NOMO-1 treated with dmso at 0.1 percent for 144 hours (cell line): ENCODE data around the gene SYT17.

Experiments used
- DNase-seq: peaks from one replicate; lab custom pipeline; 2025; ENCODE audit not compliant: unreplicated experiment; lab: John Stamatoyannopoulos, UW

Gene SYT17

DNA sequence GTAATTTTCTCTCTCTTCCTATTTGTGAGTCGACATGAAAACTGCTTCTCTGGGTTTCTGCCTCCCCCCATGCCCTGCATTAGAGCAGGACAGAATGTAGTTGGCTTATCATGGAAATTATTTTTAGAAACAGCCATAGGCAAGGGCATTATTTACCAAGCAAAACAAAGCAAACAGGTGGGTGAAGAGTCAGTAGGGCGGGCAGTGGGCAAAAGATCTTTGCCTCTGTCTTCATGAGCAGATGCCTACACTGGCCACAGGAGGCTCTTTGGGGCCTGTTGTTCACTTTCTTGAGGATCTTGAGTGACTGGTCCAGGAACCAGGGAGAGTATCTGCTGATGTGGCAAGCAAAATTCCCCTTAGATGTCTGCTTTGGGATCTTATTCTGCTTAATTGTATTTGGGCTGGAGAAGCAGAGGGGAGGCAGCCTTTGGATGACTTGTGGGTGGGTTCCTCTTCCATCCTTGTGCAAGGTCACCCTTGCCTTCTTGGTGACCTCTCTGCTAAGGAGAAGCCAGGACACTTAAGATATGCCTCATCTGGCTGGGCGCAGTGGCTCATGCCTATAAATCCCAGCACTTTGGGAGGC is 75.0 kb downstream of the SYT17 start:
- DNase-seq, result no peak

DNA sequence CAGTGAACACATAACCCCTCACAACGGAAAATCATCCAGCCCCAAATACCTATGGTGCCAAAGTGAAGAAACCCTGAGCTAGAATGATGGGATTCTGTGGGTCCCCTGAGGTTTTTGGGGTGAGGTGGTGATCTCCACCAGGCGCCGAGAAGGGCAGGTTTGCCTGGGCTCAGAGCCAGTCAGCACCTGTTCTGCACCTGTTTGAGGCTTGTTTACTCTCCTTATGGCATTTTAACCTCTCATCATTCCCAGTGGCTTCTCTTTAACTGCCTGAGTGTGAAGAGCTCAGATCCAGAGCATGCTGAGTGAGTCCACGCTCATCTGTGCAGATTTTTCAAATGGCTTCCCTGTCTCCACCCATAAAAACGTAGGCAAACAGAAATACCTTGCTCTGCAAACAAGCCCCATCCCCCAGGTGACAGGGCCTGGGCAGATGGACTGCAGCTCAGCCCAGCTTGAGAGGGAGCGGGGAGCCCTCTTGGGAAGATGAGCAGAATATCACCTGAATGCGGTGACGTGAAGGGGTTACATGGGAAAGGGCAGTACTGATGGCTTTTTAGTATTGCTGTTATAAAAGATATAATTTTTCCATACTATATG is 77.4 kb downstream of the SYT17 start:
- DNase-seq, result no peak

DNA sequence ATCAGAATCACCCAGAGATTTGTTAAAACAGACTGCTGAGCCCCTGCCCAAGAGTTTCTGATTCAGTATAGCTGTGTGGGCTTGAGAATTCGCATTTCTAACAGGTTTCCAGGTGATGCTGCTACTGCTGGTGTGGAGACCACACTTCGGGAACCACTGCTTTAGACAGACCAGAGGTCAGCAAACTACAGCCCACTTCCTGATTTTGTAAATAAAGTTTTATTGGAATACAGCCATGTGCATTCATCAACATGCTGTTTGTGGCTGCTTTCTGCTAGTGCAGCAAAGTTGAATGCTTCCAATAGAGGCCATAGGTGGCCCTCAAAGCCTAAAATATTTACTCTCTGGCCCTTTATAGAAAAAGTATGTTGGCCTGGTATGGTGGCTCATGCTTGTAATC is 84.9 kb downstream of the SYT17 start:
- no peak for DNase-seq

DNA sequence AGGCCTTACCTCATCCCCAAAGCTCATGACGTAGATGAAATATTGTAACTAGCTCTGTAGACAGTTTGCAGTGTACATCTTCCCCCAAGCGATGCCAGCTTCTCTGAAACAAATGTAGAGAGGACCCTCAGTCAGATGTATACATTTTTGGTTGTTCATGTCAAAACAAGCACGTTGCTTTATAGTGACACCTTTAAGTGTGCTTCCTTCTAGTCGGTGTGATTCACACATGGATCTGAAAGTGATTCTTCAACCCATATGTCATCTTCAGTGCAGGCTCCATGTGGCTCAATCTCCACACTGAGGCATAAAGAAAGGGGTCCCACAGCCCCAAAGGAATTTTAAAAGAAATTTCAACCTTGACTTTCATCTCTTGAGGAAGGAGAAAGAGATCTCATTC is 86.6 kb downstream of the SYT17 start:
- DNase-seq, result no peak

DNA sequence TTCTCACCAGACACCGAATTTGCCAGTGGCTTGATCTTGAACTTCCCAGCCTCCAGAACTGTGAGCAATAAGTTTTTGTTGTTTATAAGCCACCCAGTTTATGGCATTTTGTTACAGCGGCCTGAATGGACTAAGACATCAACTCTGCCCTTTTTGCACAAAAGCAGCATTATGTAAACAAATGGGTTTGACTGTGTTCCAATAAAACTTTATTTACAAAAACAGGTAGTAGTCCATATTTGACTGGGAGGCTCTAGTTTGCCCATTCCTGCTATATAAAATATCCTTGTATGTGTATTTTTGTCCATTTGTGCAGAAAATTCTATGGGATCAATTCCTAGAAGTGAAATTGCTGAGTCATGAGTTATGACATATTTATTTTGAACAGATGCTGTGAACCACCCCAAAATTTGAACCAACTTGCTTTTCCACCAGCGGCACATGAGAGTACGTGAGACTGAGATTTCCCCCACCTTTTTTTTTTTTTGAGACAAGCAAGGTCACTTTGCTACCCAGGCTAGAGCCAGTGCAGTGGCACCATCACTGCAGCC is 96.2 kb downstream of the SYT17 start:
- DNase-seq, result no peak

DNA sequence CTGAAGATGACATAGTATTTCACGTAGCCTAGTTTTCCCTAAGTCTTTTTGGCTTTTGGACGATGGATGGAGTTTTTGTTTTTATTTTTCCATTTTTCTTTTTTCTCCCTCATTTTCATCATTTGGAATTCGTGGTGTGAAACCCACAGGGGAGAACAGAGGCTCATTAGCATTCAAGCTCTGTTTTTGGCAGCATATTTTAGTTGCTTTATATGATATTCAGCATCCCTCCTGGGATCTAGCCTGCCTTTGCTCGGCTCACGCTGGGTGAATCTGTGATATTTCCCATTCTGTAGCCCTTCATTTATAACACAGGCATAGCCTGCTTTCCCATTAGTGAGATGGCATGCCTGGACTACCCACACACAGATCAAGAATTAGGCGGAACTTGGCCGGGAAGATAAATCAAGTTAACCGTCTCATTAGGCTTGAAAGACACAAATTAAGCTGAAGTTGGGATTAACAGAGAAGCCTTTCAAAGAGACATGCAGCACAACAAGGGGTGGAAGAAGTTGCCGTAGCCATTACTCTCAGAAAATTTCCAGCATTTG is 97.4 kb downstream of the SYT17 start:
- DNase-seq, result no peak

DNA sequence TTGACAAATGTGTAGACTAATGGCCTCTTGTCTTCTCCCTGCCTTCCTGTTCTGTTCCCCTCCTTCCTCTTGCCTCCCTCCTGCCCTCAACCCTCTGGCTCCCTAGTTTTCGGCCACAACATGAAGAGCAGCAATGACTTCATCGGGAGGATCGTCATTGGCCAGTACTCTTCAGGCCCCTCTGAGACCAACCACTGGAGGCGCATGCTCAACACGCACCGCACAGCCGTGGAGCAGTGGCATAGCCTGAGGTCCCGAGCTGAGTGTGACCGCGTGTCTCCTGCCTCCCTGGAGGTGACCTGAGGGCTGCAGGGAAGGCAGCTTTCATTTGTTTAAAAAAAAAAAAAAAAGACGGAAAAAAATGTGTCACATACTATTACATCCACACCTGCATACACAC is 98.7 kb downstream of the SYT17 start:
- no peak for DNase-seq

DNA sequence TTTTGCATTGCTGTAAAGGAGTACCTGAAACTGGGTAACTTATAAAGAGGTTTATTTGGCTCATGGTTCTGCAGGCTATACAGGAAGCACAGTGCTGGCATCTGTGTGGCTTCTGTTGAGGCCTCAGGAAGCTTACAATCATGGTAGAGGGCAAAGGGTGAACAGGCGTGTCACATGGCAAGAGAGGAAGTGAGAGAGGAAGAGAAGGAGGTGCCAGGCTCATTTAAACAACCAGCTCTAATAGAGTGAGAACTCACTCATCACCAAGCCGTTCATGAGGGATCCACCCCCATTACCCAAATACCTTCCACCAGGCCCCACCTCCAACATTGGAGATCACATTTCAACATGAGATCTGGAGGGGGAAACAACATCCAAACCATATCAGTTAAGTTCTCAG is 101.1 kb downstream of the SYT17 start:
- DNase-seq, result no peak

DNA sequence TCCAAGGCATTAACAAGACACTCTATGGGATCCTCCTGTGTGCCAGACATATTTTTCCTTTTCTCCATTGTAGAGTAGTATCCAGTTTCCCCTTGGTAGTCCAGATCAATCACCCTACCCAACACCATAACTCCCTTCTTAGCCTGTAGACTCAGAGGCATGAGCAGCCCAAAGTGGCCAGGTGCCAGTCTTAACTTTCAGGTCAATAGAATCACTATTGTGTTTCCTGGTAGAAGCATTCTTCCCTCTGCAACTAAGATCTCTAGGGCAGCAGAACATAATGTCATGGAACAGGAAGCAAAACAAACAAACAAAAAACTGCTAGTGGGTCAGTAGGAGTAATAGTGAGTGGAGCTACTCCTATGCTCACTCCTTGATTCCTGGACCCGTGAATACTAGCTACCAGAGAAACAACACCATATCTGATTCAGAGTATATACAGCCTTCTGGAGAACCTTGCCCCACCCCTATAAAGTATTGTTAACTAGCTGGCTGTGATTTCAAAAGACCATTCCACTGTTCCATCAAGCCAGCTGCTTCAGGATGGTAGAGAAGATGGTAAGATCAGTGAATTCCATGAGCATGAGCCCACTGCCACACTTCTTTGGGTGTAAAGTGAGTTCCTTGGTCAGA is 106.2 kb downstream of the SYT17 start:
- no peak for DNase-seq

DNA sequence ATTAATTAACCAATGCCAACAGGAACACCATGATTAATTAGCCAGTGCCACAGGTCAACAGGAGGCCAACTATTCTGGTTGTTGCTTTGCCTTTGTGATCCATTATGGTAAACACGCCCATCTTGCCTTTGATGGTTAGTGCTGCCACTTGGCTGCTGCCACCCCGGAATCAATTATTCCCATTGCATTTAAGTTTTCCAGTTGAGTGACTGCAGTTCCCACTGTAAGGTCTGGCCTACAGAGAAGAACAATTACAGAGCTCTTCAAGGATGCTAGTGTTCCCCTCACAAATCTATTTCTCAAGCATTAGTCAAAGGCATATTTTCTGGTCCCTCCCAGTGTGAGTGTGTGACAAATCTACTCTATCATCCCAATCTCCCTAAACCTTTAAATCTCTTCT is 110.4 kb downstream of the SYT17 start:
- no peak for DNase-seq

DNA sequence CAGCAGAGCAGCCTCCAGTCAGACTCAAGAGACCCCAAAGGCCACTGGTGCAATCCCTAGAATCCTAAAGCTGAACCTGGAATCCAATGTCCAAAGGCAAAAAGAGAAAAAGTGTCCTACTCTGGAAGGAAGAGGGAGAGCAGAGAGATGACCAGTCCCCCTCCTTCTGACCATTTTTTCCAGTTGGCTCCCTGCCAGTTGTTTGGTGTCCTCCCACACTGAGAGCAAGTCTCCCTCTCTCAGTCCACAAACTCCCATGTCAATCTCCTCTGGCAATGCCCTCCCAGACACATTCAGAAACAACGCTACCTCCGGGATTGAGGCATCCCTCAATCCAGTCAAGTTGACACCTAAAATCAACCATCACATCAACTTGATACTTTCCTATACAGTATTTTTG is 113.2 kb downstream of the SYT17 start:
- no peak for DNase-seq

DNA sequence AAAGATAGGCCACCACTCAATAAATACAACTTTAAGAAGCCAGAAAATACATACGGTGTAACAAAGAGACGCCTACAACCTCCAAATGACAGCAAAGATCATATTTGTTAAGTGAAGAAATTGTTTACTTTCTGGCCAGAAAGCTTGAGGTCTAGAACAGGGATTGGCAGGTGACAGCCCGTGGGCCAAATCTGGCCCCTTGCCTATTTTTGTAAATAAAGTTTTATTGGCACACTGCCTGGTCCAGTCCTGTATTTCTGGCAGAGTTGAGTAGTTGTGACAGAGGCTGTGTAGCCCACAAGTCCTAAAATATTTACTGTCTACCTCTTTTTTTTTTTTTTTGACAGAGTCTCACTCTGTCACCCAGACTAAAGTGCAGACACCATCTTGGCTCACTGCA is 114.1 kb downstream of the SYT17 start:
- no peak for DNase-seq

DNA sequence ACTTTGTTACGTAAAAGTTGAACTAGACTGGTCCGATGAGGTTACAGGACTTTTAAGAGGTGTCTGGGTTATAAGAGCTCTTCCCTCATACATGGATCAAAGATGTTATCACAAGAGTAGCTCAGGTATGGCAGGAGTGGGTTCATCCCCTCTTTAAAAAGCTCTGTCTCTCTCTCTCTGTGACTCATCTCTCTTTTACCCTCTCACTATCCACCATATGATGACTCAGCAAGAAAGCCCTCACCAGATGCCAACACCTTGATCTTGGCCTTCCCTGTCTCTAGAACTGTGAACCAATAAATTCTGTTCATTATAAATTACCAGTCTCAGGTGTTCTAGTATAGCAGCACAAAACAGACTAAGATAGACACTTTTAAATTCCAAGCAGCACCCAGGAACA is 115.6 kb downstream of the SYT17 start:
- DNase-seq, result no peak

DNA sequence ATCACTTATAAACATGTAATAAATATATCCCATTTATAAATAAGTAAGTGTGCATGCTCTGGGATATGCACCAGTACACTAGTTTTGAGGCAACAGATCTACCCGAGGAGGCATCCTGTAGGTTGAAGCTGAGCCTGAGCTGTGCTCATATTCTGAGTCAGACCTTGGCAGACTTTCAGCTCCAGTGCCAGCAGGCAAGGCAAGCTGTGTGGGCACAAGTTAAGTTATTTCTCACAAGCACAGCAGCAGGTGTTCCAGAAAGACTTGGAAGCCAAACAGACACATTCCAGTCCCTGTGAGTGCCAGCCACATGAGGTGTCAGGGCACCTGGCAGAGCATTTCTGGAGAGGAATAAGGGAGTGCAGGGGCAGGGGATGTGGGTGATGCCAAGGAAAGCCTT is 116.2 kb downstream of the SYT17 start:
- DNase-seq, result no peak

DNA sequence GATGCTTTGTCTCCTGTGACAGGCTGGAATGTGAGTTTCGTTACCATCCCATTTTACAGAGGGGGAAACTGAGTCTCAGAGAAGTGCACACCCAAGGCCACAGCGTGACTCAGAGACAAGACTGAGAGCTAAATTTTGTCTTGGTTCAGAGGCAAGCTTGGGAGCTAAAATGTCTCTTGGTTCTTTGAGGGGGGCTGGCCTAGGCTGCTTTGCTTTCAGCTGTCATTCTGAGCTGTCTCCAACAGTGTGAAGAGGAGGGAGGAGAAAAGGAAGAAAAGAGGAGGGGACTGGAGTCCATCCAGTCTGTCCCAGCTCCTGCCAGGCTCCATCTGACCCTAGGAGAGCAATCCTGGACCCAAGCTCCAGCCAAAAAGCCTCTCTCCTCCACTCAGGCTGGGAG is 117.4 kb downstream of the SYT17 start, which contains the start of gene CLEC19A:
Gene CLEC19A, plus strand, starts transcription at position 301 of the 400 bp plus-strand sequence. CDS start 121 bp downstream, outside the sequence.
- DNase-seq, result no peak

DNA sequence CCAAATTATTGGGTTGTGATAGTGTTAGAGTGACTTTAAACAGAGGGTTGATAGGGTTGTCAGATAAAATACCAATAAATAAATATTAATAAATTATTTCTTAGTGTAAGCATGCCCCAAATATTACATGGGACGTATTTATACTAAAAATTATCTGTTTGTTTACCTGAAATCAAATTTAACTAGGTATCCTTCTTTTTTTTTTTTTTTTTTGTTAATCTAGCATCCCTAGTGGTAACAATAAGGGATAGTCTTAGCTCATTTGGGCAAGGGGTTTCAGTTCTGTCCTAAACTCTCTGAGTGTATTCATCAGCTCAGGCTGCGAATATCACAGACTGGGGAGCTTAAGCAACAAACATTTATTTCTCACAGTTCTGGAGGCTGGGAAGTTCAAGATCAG is 118.8 kb downstream of the SYT17 start:
- DNase-seq, result no peak

DNA sequence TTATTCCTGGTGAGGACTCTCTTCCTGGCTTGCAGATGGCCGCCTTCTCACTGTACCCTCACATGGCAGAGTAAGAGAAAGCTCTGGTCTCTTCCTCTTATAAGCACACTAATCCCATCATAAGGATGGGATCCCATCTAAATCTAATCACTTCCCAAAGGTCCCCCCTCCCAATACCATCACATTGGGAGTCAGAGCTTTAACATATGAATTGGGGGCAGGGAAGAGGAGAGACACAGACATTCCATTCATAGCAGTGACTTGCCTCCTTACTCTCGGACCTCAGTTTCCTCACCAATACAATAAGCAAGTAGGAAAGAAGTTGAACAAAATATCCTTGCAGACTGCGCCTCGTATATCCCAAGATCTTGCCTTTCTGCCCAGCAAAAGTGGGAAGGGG is 119.2 kb downstream of the SYT17 start:
- DNase-seq, result no peak

DNA sequence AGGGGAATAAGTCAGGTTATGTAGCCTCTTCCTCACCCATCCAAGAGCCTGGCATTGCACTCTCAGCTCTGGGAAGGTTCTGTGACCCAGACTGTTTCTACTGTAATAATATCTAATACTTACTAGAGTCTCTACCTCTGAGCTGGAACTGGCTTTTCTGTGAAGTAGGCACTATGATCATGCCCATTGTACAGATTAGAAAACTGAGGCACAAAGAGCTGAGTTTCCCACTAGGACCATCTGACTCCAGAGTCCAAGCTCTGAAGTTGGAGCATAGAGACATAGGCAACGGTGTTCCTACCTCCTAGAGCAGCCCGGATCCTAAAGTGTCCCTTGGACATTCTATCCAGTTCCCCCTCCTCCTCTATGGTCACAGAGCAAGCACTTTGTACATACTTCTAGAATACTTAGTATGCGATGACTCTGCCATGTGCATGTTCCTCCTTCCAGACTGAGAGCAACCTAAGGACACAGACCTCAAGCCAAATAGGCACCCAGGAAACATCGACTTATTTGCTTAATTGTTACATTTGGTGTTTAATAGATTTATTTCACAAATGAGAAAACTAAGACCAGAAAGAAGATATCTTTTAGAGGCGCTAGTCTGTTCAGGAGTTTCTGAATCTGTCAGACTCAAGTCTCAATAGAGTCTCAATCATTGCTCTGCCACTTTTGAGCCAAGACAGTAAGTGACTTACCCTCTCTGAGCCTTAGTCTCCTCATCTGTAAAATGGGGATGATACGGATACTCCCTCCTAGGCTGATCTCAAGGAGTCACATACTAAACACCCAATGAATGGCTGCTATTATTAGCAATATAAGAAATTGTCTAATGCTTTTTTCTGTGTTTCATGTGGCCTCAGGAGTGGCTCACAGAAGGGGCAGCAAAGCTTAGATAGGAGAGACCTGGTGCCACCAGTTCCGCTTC is 121.1 kb downstream of the SYT17 start:
- DNase-seq, result no peak

DNA sequence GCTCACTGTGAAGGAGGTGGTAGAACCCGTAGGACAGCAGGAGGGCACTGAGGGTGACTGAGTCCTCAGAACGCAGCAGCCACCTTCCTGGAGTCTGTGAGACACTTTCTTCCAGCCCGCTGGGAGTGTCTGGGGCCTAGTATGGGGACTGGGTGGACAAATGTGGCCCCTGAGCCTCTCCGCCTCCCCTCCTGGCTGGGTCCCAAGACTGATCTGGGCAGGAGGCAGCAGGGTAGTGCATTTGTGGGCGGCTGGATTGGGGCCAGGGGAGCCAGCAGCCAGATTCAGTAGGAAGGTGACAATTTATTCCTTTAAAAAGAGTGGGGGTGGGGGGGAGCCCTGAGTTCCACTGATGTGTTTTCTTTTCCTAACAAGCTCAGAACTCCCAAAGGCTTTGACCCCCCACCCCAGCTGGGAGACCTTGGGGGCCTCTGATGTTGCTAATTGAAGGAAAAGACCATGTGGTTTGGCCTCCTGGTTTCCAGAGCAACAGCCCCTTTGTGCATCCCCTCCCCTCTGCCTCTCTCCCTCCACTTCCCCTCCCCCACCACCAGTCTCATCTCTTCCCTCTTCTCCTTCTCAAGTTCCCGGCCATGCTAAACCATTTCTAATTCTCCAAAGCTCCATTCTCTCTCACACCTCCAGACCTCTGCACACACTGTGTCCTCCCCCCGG is 121.9 kb downstream of the SYT17 start:
- DNase-seq, result no peak

DNA sequence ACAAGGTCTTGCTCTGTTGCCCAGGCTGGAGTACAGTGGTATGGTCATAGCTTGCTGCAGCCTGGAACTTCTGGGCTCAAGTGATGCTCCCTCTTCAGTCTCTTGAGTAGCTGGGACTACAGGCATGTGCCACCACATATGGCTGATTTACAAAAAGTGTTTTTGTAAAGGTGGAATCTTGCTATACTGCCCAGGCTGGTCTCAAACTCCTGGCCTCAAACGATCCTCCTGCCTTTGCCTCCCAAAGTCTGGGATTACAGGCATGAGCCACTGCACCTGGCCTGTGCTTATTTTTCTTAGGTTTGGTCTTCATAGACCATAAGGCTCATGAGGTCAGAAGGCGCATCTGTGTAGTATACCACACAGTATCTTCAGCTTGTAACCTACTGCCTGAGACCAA is 122.8 kb downstream of the SYT17 start:
- DNase-seq, result no peak

DNA sequence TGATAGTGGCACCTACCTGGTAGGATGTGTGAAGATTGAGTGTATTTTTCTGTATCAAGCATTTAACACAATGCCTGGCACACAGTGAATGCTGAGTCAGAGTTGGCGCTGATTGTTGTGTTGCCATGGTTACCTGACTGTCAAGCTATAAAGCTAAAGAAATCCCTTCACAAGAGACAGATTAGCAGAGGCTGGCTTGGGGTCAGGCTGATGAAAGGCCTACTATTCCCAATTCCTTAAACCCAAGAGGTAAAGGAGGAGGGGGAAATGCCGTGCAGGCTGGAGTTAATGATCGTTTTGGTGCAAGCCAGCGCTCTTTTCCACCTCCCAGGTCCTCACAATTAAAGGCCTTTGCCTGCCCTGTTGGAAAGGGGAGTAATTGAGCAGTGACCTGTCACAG is 123.4 kb downstream of the SYT17 start:
- DNase-seq, result no peak
